ENCODE data around the gene NRXN3.

Gene NRXN3

GRCh38 chr14:79438696-79439342, 1268.6 kb downstream of the NRXN3 start:
- H3K27me3 ChIP-seq (ENCODE audit: insufficient read depth, low read length), result no peaks in the 10 kb centered on the region
- no peak overlapping the region for H2AFZ ChIP-seq (ENCODE audit: low read length, unreplicated experiment)
- no peak overlapping the region for H3K27ac ChIP-seq (ENCODE audit: low read depth, low read length)
- no peaks in the 10 kb centered on the region for H3K4me1 ChIP-seq (ENCODE audit: control insufficient read depth, insufficient read depth, low read length, unreplicated experiment)
- H3K79me2 ChIP-seq (ENCODE audit: control insufficient read depth, insufficient read depth, low read length, unreplicated experiment), result no peaks in the 10 kb centered on the region
- H3K4me3 ChIP-seq (ENCODE audit: low read depth, low read length), result no peak overlapping the region
- no peaks in the 10 kb centered on the region for H3K36me3 ChIP-seq (ENCODE audit: insufficient read depth, low read length)

GRCh38 chr14:79442786-79443185, 1272.6 kb downstream of the NRXN3 start:
- Histone ChIP-seq H2AFZ (ENCODE audit: low read length, unreplicated experiment) (no peak overlapping the region), H3K27me3 (ENCODE audit: insufficient read depth, low read length) (no peaks in the 10 kb centered on the region), H3K79me2 (ENCODE audit: control insufficient read depth, insufficient read depth, low read length, unreplicated experiment) (no peaks in the 10 kb centered on the region), H3K4me1 (ENCODE audit: control insufficient read depth, insufficient read depth, low read length, unreplicated experiment) (no peaks in the 10 kb centered on the region), H3K36me3 (ENCODE audit: insufficient read depth, low read length) (no peaks in the 10 kb centered on the region), H3K4me3 (ENCODE audit: low read depth, low read length) (no peak overlapping the region), H3K27ac (ENCODE audit: low read depth, low read length) (no peak overlapping the region)

- Histone ChIP-seq H3K27ac (ENCODE audit: low read depth, low read length) (no peak overlapping the region), H2AFZ (ENCODE audit: low read length, unreplicated experiment) (no peak overlapping the region), H3K79me2 (ENCODE audit: control insufficient read depth, insufficient read depth, low read length, unreplicated experiment) (no peaks in the 10 kb centered on the region), H3K27me3 (ENCODE audit: insufficient read depth, low read length) (no peaks in the 10 kb centered on the region), H3K36me3 (ENCODE audit: insufficient read depth, low read length) (no peaks in the 10 kb centered on the region), H3K4me1 (ENCODE audit: control insufficient read depth, insufficient read depth, low read length, unreplicated experiment) (no peaks in the 10 kb centered on the region), H3K4me3 (ENCODE audit: low read depth, low read length) (no peak overlapping the region)
Observed at GRCh38 chr14:79443602-79444001, 1273.4 kb downstream of the NRXN3 start.

GRCh38 chr14:79448960-79449359, 1278.8 kb downstream of the NRXN3 start:
- Histone ChIP-seq H3K36me3 (ENCODE audit: insufficient read depth, low read length) (no peaks in the 10 kb centered on the region), H3K27me3 (ENCODE audit: insufficient read depth, low read length) (no peaks in the 10 kb centered on the region), H3K79me2 (ENCODE audit: control insufficient read depth, insufficient read depth, low read length, unreplicated experiment) (no peaks in the 10 kb centered on the region), H2AFZ (ENCODE audit: low read length, unreplicated experiment) (no peak overlapping the region), H3K27ac (ENCODE audit: low read depth, low read length) (no peak overlapping the region), H3K4me1 (ENCODE audit: control insufficient read depth, insufficient read depth, low read length, unreplicated experiment) (no peaks in the 10 kb centered on the region), H3K4me3 (ENCODE audit: low read depth, low read length) (no peak overlapping the region)

GRCh38 chr14:79451601-79452000, 1281.4 kb downstream of the NRXN3 start:
- Histone ChIP-seq H3K27me3 (ENCODE audit: insufficient read depth, low read length) (no peaks in the 10 kb centered on the region), H3K4me1 (ENCODE audit: control insufficient read depth, insufficient read depth, low read length, unreplicated experiment) (no peaks in the 10 kb centered on the region), H3K36me3 (ENCODE audit: insufficient read depth, low read length) (no peaks in the 10 kb centered on the region), H3K27ac (ENCODE audit: low read depth, low read length) (no peak overlapping the region), H2AFZ (ENCODE audit: low read length, unreplicated experiment) (no peak overlapping the region), H3K4me3 (ENCODE audit: low read depth, low read length) (no peak overlapping the region), H3K79me2 (ENCODE audit: control insufficient read depth, insufficient read depth, low read length, unreplicated experiment) (no peaks in the 10 kb centered on the region)

GRCh38 chr14:79453276-79453675, 1283.1 kb downstream of the NRXN3 start:
- Histone ChIP-seq H2AFZ (ENCODE audit: low read length, unreplicated experiment) (peak overlapping the region; percentile 80), H3K4me3 (ENCODE audit: low read depth, low read length) (peak overlapping the region; percentile 71), H3K27ac (ENCODE audit: low read depth, low read length) (no peak overlapping the region)

GRCh38 chr14:79464468-79464867, 1294.3 kb downstream of the NRXN3 start:
- Histone ChIP-seq H3K27me3 (ENCODE audit: insufficient read depth, low read length) (no peaks in the 10 kb centered on the region), H3K27ac (ENCODE audit: low read depth, low read length) (no peak overlapping the region), H3K79me2 (ENCODE audit: control insufficient read depth, insufficient read depth, low read length, unreplicated experiment) (no peaks in the 10 kb centered on the region), H3K4me1 (ENCODE audit: control insufficient read depth, insufficient read depth, low read length, unreplicated experiment) (no peaks in the 10 kb centered on the region), H3K4me3 (ENCODE audit: low read depth, low read length) (no peak overlapping the region), H3K36me3 (ENCODE audit: insufficient read depth, low read length) (no peaks in the 10 kb centered on the region), H2AFZ (ENCODE audit: low read length, unreplicated experiment) (no peak overlapping the region)

More at GRCh38 chr14:79453276-79453675, 1283.1 kb downstream of the NRXN3 start:
- Histone ChIP-seq H3K79me2 (ENCODE audit: control insufficient read depth, insufficient read depth, low read length, unreplicated experiment) (no peaks in the 10 kb centered on the region), H3K4me1 (ENCODE audit: control insufficient read depth, insufficient read depth, low read length, unreplicated experiment) (no peaks in the 10 kb centered on the region), H3K36me3 (ENCODE audit: insufficient read depth, low read length) (no peaks in the 10 kb centered on the region), H3K27me3 (ENCODE audit: insufficient read depth, low read length) (no peaks in the 10 kb centered on the region)

GRCh38 chr14:79465651-79466050, 1295.5 kb downstream of the NRXN3 start:
- Histone ChIP-seq H3K27me3 (ENCODE audit: insufficient read depth, low read length) (no peaks in the 10 kb centered on the region), H3K27ac (ENCODE audit: low read depth, low read length) (no peak overlapping the region), H2AFZ (ENCODE audit: low read length, unreplicated experiment) (no peak overlapping the region)

GRCh38 chr14:79466938-79467527, 1296.9 kb downstream of the NRXN3 start:
- no peaks in the 10 kb centered on the region for H3K79me2 ChIP-seq (ENCODE audit: control insufficient read depth, insufficient read depth, low read length, unreplicated experiment)
- no peak overlapping the region for H3K4me3 ChIP-seq (ENCODE audit: low read depth, low read length)
- H3K36me3 ChIP-seq (ENCODE audit: insufficient read depth, low read length), result no peaks in the 10 kb centered on the region
- no peak overlapping the region for H3K27ac ChIP-seq (ENCODE audit: low read depth, low read length)
- no peaks in the 10 kb centered on the region for H3K4me1 ChIP-seq (ENCODE audit: control insufficient read depth, insufficient read depth, low read length, unreplicated experiment)
- no peaks in the 10 kb centered on the region for H3K27me3 ChIP-seq (ENCODE audit: insufficient read depth, low read length)
- no peak overlapping the region for H2AFZ ChIP-seq (ENCODE audit: low read length, unreplicated experiment)

More at GRCh38 chr14:79465651-79466050, 1295.5 kb downstream of the NRXN3 start:
- no peak overlapping the region for H3K4me3 ChIP-seq (ENCODE audit: low read depth, low read length)
- H3K4me1 ChIP-seq (ENCODE audit: control insufficient read depth, insufficient read depth, low read length, unreplicated experiment), result no peaks in the 10 kb centered on the region
- H3K36me3 ChIP-seq (ENCODE audit: insufficient read depth, low read length), result no peaks in the 10 kb centered on the region
- H3K79me2 ChIP-seq (ENCODE audit: control insufficient read depth, insufficient read depth, low read length, unreplicated experiment), result no peaks in the 10 kb centered on the region

GRCh38 chr14:79467835-79468234, 1297.7 kb downstream of the NRXN3 start:
- Histone ChIP-seq H3K36me3 (ENCODE audit: insufficient read depth, low read length) (no peaks in the 10 kb centered on the region), H3K27ac (ENCODE audit: low read depth, low read length) (no peak overlapping the region), H3K4me3 (ENCODE audit: low read depth, low read length) (no peak overlapping the region), H3K27me3 (ENCODE audit: insufficient read depth, low read length) (no peaks in the 10 kb centered on the region), H2AFZ (ENCODE audit: low read length, unreplicated experiment) (no peak overlapping the region), H3K79me2 (ENCODE audit: control insufficient read depth, insufficient read depth, low read length, unreplicated experiment) (no peaks in the 10 kb centered on the region), H3K4me1 (ENCODE audit: control insufficient read depth, insufficient read depth, low read length, unreplicated experiment) (no peaks in the 10 kb centered on the region)

GRCh38 chr14:79468486-79468885, 1298.3 kb downstream of the NRXN3 start:
- Histone ChIP-seq H3K4me1 (ENCODE audit: control insufficient read depth, insufficient read depth, low read length, unreplicated experiment) (no peaks in the 10 kb centered on the region), H3K27me3 (ENCODE audit: insufficient read depth, low read length) (no peaks in the 10 kb centered on the region), H3K4me3 (ENCODE audit: low read depth, low read length) (no peak overlapping the region), H3K27ac (ENCODE audit: low read depth, low read length) (no peak overlapping the region), H2AFZ (ENCODE audit: low read length, unreplicated experiment) (no peak overlapping the region), H3K79me2 (ENCODE audit: control insufficient read depth, insufficient read depth, low read length, unreplicated experiment) (no peaks in the 10 kb centered on the region), H3K36me3 (ENCODE audit: insufficient read depth, low read length) (no peaks in the 10 kb centered on the region)

Measured in ACC112 (cell line).